GM12878 (cell line): ENCODE measurements around the gene AKR1A1. TPM values are rescaled to one million over a fixed set of nuclear protein-coding genes. Genes with fewer than 3 reads are reported as not detected.

ENCODE experiments used
- ATAC-seq: fragments of 200-7000 bp; cut with Tn5 transposase; 3 replicates; pipeline ENCODE4 v1.9.1; 2020; ENCODE audit warnings: mild to moderate bottlenecking, moderate library complexity
- BruUV-seq: library from RNA; stranded (reverse); fragments of 400-500 nt; replicated peaks from 2 replicates; lab custom pipeline; 2021; lab: Mats Ljungman, UMichigan
- CTCF ChIA-PET: fragments of 300-600 bp; sonication (Branson Sonifier 250); formaldehyde crosslinking; extraction: SDS; loops from one replicate; lab custom pipeline; 2021; ENCODE audit warnings: inconsistent platforms; lab: Yijun Ruan, JAX
- POLR2A ChIA-PET: fragments of 350-600 bp; formaldehyde crosslinking; extraction: SDS; loops from one replicate; lab custom pipeline; 2021; ENCODE audit warnings: inconsistent platforms; lab: Charles Lee
- RAD21 ChIA-PET: fragments of 300-600 bp; sonication (Branson Sonifier 250); formaldehyde crosslinking; loops from one replicate; lab custom pipeline; 2023; ENCODE audit warnings: antibody characterized with exemption; ENCODE audit not compliant: unreplicated experiment; lab: Charles Lee
- SMC1A ChIA-PET: fragments of 300-600 bp; sonication (Branson Sonifier 250); formaldehyde crosslinking; loops from one replicate; lab custom pipeline; 2023; ENCODE audit not compliant: unreplicated experiment, uncharacterized antibody; lab: Charles Lee
- DNase-seq: peaks from one replicate; pipeline ENCODE4 v3.0.0-alpha.2; 2011; ENCODE audit warnings: low read depth, low spot score
- FAIRE-seq: peaks from 3 replicates; lab custom pipeline; 2011; peaks lifted over from hg19 to GRCh38; lab: Jason Lieb, UNC
- H2AFZ ChIP-seq: 2 replicates; pipeline ENCODE4 v1.6.0; 2011; ENCODE audit warnings: low read depth, low read length, control low read depth; ENCODE audit not compliant: control insufficient read depth
- H3K27ac ChIP-seq: 2 replicates; pipeline ENCODE4 v1.5.1; 2011; ENCODE audit warnings: control low read depth; ENCODE audit not compliant: control insufficient read depth, insufficient read depth
- H3K27me3 ChIP-seq, 2 experiments: replicated peaks in 1 of 2; 2 replicates each; pipeline versions ENCODE4 v1.6.0 to v1.6.1; 2011; ENCODE audit warnings: low read length in 1 of 2; ENCODE audit not compliant: control insufficient read depth in 2 of 2, insufficient read depth in 2 of 2
- H3K36me3 ChIP-seq, 2 experiments: 2 replicates each; pipeline ENCODE4 v1.5.1; 2011; ENCODE audit warnings: low read length in 1 of 2; ENCODE audit not compliant: control insufficient read depth in 2 of 2, insufficient read depth in 2 of 2
- H3K4me1 ChIP-seq: 2 replicates; pipeline ENCODE4 v1.6.1; 2011; ENCODE audit warnings: mild to moderate bottlenecking, low read length, moderate library complexity, mixed read lengths; ENCODE audit not compliant: control insufficient read depth, insufficient read depth
- H3K4me2 ChIP-seq: 2 replicates; pipeline ENCODE4 v1.6.0; 2011; ENCODE audit warnings: control low read depth; ENCODE audit not compliant: control insufficient read depth, insufficient read depth
- H3K4me3 ChIP-seq: fragments of 200-600 bp; sonication (generic); 2 replicates; pipeline ENCODE4 v1.5.1; 2016
- H3K79me2 ChIP-seq: 2 replicates; pipeline ENCODE4 v1.6.0; 2011; ENCODE audit warnings: low read length; ENCODE audit not compliant: control insufficient read depth, insufficient read depth
- H3K9ac ChIP-seq: 2 replicates; pipeline ENCODE4 v1.8.0; 2011; ENCODE audit warnings: low read length, control low read depth, mixed read lengths; ENCODE audit not compliant: control insufficient read depth, insufficient read depth
- H3K9me3 ChIP-seq: replicated peaks from 3 replicates; pipeline ENCODE4 v1.5.1; 2011; ENCODE audit warnings: mild to moderate bottlenecking, low read length; ENCODE audit not compliant: control insufficient read depth, insufficient read depth
- H4K20me1 ChIP-seq: 2 replicates; pipeline ENCODE4 v1.6.0; 2011; ENCODE audit not compliant: control insufficient read depth, insufficient read depth
- BMI1 ChIP-seq: fragments of 450-650 bp; IDR thresholded peaks from 2 replicates; pipeline ENCODE4 v1.6.1; 2016; ENCODE audit warnings: mild to moderate bottlenecking, moderate library complexity, borderline replicate concordance
- IKZF2 ChIP-seq, 2 experiments: fragments of 450-650 bp; IDR thresholded peaks; 2 replicates each; pipeline ENCODE4 v1.6.1; 2017; ENCODE audit warnings: mild to moderate bottlenecking in 2 of 2, moderate library complexity in 2 of 2
- JUNB ChIP-seq: IDR thresholded peaks from 2 replicates; pipeline ENCODE4 v1.6.1; 2016; ENCODE audit warnings: antibody characterized with exemption, mild to moderate bottlenecking
- WGBS: methylation state at CpG from one replicate; pipeline ENCODE4 v1.1.6; 2016; ENCODE audit warnings: low lambda C conversion rate; ENCODE audit not compliant: insufficient replicate concordance, insufficient coverage; ENCODE audit errors: missing lambda C conversion rate; 5-methylcytosine and 5-hydroxymethylcytosine counted together
- in situ Hi-C: fragments of 300-500 bp; cut with MboI; formaldehyde crosslinking; loops from 9 replicates; pipeline ENCODE4 v1.14.3; 2018; ENCODE audit warnings: mixed read lengths
- intact Hi-C: fragments of 100-400 bp; cut with micrococcal nuclease; formaldehyde crosslinking; loops from one replicate; pipeline ENCODE4 v1.14.2; 2022; ENCODE audit not compliant: unreplicated experiment
- polyA plus RNA-seq, 11 experiments: library from polyadenylated mRNA; depleted of rRNA in 4 of 11; unstranded in 6 of 11; stranded (reverse) in 5 of 11; fragments of >200 nt; fragmentation: Nextera tagmentation in 4 of 11; fragmentation: Illumina TruSeq in 1 of 11; extraction: Ambion mirVana in 4 of 11; extraction: Trizol in 1 of 11; gene quantifications; 1 replicate in 1 of 11; 2 replicates in 10 of 11; pipeline versions ENCODE4 v1.2.1 to v1.2.3, GENCODE V29; 2011 to 2016; ENCODE audit warnings: inconsistent platforms in 2 of 11, missing spikeins in 2 of 11, low read depth in 1 of 11
- total RNA-seq, 4 experiments: library from RNA; depleted of rRNA in 3 of 4; stranded (reverse); fragments of >200 nt in 3 of 4; fragmentation: Illumina TruSeq in 1 of 4; extraction: Trizol in 1 of 4; gene quantifications; 2 replicates each; pipeline versions ENCODE4 v1.2.1 to v1.2.3, GENCODE V29; 2013 to 2021
- TF ChIP-seq, protein P1 (sequence below): IDR thresholded peaks from 2 replicates; pipeline ENCODE4 v1.6.1; 2012; ENCODE audit warnings: low read length, inconsistent platforms
- TF ChIP-seq, protein P2 (sequence below): IDR thresholded peaks from 2 replicates; pipeline ENCODE4 v1.6.1; 2011; ENCODE audit warnings: low read depth, low read length, improper control_type of control experiment, borderline replicate concordance
- TF ChIP-seq, protein P3 (sequence below): fragments of 450-650 bp; IDR thresholded peaks from 2 replicates; pipeline ENCODE4 v1.6.1; 2016; ENCODE audit warnings: mild to moderate bottlenecking
- TF ChIP-seq, protein P4 (sequence below): fragments of 450-650 bp; conservative IDR thresholded peaks from 2 replicates; pipeline ENCODE4 v1.6.1; 2017; ENCODE audit warnings: mild to moderate bottlenecking, moderate library complexity

AKR1A1 gene
- total and polyA plus RNA-seq, 10 of the 15 experiments (the other 5 are each of a cell fraction or from before 2014, with no cell fraction given): 187 to 335 (median 241) TPM

GRCh38 chr1:45552331-45552730, 1.7 kb downstream of the AKR1A1 start (continued):
- TF ChIP-seq, protein P1, sequence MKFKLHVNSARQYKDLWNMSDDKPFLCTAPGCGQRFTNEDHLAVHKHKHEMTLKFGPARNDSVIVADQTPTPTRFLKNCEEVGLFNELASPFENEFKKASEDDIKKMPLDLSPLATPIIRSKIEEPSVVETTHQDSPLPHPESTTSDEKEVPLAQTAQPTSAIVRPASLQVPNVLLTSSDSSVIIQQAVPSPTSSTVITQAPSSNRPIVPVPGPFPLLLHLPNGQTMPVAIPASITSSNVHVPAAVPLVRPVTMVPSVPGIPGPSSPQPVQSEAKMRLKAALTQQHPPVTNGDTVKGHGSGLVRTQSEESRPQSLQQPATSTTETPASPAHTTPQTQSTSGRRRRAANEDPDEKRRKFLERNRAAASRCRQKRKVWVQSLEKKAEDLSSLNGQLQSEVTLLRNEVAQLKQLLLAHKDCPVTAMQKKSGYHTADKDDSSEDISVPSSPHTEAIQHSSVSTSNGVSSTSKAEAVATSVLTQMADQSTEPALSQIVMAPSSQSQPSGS: no peak
- TF ChIP-seq, protein P2, sequence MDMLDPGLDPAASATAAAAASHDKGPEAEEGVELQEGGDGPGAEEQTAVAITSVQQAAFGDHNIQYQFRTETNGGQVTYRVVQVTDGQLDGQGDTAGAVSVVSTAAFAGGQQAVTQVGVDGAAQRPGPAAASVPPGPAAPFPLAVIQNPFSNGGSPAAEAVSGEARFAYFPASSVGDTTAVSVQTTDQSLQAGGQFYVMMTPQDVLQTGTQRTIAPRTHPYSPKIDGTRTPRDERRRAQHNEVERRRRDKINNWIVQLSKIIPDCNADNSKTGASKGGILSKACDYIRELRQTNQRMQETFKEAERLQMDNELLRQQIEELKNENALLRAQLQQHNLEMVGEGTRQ: no peak
- TF ChIP-seq IKZF2 (IDR thresholded peaks at IDR 0.05) (no peak), JUNB (no peak)
- TF ChIP-seq, protein P3, sequence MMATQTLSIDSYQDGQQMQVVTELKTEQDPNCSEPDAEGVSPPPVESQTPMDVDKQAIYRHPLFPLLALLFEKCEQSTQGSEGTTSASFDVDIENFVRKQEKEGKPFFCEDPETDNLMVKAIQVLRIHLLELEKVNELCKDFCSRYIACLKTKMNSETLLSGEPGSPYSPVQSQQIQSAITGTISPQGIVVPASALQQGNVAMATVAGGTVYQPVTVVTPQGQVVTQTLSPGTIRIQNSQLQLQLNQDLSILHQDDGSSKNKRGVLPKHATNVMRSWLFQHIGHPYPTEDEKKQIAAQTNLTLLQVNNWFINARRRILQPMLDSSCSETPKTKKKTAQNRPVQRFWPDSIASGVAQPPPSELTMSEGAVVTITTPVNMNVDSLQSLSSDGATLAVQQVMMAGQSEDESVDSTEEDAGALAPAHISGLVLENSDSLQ: no peak

- H3K4me2 ChIP-seq: no peak overlapping the region
- CTCF ChIA-PET: interaction anchor here (0.9 to 5.7 kb wide), 7 partner anchors 9 to 197 kb away, joined by 3 to 48 read pairs (median 6); partner anchors contain the start of gene PRDX1
- RAD21 ChIA-PET: interaction anchor here (2.6 kb wide), 1 partner anchor 15 kb away, joined by 13 read pairs; no protein-coding TSS in a partner anchor
- peaks cover 53% of the 10 kb centered on the region for H3K79me2 ChIP-seq
- WGBS: 97% methylated on average over 6 of the region's 6 CpGs
- SMC1A ChIA-PET: interaction anchor here (0.9 to 3.2 kb wide), 7 partner anchors 8 to 56 kb away, joined by 3 to 12 read pairs (median 10); no protein-coding TSS in a partner anchor
- no peaks in the 10 kb centered on the region; the same call in 1 of the 3 replicates for H3K9me3 ChIP-seq
- in situ Hi-C loops (no loop called here), intact Hi-C loops (loop anchor here (5.0 kb wide), 1 partner anchor 52 kb away; the partner anchor contains the start of genes CCDC163 and MMACHC)
- DNase-seq (no peak), ATAC-seq (no peak), FAIRE-seq (no peak)
- no peak overlapping the region for H2AFZ ChIP-seq
- peaks cover 0 to 16% of the 10 kb centered on the region in 2 experiments; a peak in 2 of 4 replicates for H3K36me3 ChIP-seq
- no peak for TF ChIP-seq BMI1
- TF ChIP-seq, protein P4, sequence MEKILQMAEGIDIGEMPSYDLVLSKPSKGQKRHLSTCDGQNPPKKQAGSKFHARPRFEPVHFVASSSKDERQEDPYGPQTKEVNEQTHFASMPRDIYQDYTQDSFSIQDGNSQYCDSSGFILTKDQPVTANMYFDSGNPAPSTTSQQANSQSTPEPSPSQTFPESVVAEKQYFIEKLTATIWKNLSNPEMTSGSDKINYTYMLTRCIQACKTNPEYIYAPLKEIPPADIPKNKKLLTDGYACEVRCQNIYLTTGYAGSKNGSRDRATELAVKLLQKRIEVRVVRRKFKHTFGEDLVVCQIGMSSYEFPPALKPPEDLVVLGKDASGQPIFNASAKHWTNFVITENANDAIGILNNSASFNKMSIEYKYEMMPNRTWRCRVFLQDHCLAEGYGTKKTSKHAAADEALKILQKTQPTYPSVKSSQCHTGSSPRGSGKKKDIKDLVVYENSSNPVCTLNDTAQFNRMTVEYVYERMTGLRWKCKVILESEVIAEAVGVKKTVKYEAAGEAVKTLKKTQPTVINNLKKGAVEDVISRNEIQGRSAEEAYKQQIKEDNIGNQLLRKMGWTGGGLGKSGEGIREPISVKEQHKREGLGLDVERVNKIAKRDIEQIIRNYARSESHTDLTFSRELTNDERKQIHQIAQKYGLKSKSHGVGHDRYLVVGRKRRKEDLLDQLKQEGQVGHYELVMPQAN: no peak
- H4K20me1 ChIP-seq: no peaks in the 10 kb centered on the region
- H3K27me3 ChIP-seq: no peaks in the 10 kb centered on the region
- BruUV-seq: no TSS peak
- no peak overlapping the region for H3K27ac ChIP-seq
- peaks cover 14% of the 10 kb centered on the region for H3K4me1 ChIP-seq
- H3K9ac ChIP-seq: no peak overlapping the region
- POLR2A ChIA-PET: interaction anchor here (0.7 to 6.4 kb wide), 5 partner anchors 9 to 251 kb away, joined by 3 to 105 read pairs (median 5); partner anchors contain the start of gene PRDX1
- H3K4me3 ChIP-seq: no peak overlapping the region
These were observed 3.6 kb downstream of the AKR1A1 start for GRCh38 chr1:45554198-45554597.
